ENCODE measurements around the gene LTB4R2.

GRCh38 chr14:24264298-24264697 is 45.6 kb upstream of the LTB4R2 start:
- TF ChIP-seq CTCF (IDR thresholded peaks at IDR 0.05) (no peak), POLR2A (IDR thresholded peaks at IDR 0.05) (no peak)

Measured in right lobe of liver (tissue), 4 donors.